Astrocyte (in vitro differentiated cells and primary cell): ENCODE data around the gene HMX2.
A peak's percentile ranks its signal among the peaks of the same experiment; 100 is the strongest.

Source experiments
- EZH2 ChIP-seq: IDR thresholded peaks from 2 replicates; pipeline ENCODE4 v1.6.1; 2012; ENCODE audit warnings: mild to moderate bottlenecking, low read length, inconsistent platforms; ENCODE audit not compliant: insufficient read depth
- TF ChIP-seq, protein P1 (sequence below): IDR thresholded peaks from 2 replicates; pipeline ENCODE4 v1.5.1; 2011; ENCODE audit warnings: low read depth, mild to moderate bottlenecking, inconsistent platforms, low read length, moderate library complexity; ENCODE audit not compliant: insufficient read depth

DNA sequence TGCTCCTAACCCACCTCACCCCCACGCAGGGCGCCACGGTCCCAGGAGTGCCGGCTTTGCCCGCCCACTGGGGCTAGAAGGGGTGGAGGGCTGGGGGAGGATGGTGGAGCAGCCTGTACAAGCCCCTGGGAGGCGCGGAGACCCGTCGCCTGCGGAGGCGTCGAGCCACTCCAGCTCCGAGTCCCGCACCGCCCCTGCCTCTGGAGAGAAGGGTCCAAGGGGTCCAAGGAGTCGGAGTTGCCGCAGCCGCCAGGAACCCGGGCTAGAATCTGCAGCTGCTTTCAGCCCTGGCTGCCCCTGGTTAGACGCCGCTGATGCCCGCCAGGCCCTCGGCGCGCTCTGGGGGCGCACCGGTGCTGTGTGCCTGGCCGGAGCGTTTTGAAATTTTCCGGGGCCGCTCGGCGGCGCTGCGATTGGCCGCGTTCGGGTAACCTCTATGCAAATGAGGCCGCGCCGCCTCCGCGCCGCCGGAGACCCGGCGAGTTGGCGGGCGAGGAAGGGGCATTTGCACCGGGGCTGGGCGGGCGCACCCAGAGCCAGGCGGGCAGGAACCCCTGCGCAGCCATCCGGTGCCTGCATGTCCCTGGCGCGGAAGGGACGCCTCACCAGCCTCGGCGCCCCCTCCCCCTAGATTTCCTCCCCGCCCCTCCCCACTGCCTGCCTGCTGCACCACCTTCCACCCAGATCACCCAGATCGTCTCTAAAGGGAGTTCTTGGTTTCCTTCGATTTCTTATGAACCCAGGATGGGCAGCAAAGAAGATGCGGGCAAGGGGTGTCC is at the start of gene HMX2:
- TF ChIP-seq, protein P1, sequence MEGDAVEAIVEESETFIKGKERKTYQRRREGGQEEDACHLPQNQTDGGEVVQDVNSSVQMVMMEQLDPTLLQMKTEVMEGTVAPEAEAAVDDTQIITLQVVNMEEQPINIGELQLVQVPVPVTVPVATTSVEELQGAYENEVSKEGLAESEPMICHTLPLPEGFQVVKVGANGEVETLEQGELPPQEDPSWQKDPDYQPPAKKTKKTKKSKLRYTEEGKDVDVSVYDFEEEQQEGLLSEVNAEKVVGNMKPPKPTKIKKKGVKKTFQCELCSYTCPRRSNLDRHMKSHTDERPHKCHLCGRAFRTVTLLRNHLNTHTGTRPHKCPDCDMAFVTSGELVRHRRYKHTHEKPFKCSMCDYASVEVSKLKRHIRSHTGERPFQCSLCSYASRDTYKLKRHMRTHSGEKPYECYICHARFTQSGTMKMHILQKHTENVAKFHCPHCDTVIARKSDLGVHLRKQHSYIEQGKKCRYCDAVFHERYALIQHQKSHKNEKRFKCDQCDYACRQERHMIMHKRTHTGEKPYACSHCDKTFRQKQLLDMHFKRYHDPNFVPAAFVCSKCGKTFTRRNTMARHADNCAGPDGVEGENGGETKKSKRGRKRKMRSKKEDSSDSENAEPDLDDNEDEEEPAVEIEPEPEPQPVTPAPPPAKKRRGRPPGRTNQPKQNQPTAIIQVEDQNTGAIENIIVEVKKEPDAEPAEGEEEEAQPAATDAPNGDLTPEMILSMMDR, result no peak
- peak; percentile 70 for TF ChIP-seq EZH2
